Brain microvascular endothelial cell (primary cell): Measurements from ENCODE around the gene SSU72.
A peak's percentile ranks its signal among the peaks of the same experiment; 100 is the strongest.

ENCODE experiments used
- DNase-seq: peaks from one replicate; pipeline ENCODE4 v3.0.0-alpha.2; 2020
- H3K27ac ChIP-seq: fragments of 250-450 bp; sonication (Bioruptor Pico); 2 replicates; pipeline ENCODE4 v1.5.1; 2020; ENCODE audit warnings: mild to moderate bottlenecking, moderate library complexity
- H3K27me3 ChIP-seq: fragments of 250-450 bp; sonication (Bioruptor Pico); replicated peaks from 2 replicates; pipeline ENCODE4 v1.5.1; 2020; ENCODE audit warnings: mild to moderate bottlenecking
- H3K36me3 ChIP-seq: fragments of 250-450 bp; sonication (Bioruptor Pico); replicated peaks from 2 replicates; pipeline ENCODE4 v1.5.1; 2020; ENCODE audit warnings: mild to moderate bottlenecking
- H3K4me3 ChIP-seq: 2 replicates; pipeline ENCODE4 v1.5.1; 2011; ENCODE audit warnings: low read depth, mild to moderate bottlenecking, control low read depth, low read length, moderate library complexity
- in situ Hi-C: cut with HindIII; loops from 2 replicates; pipeline ENCODE4 v1.10.0; 2017; ENCODE audit warnings: low sequenced_read_pairs, low pct_ligation_motif_present
- TF ChIP-seq, protein P1 (sequence below): IDR thresholded peaks from 2 replicates; pipeline ENCODE4 v1.5.1; 2011; ENCODE audit warnings: low read depth, mild to moderate bottlenecking, moderate library complexity, low read length, control low read depth, inconsistent platforms; ENCODE audit errors: missing control alignments

Gene SSU72

GRCh38 chr1:1574721-1575537, at the start of gene SSU72:
SSU72 (minus strand) TSS chr1:1574863; CDS start chr1:1574557, 306 bp downstream.
- TF ChIP-seq, protein P1, sequence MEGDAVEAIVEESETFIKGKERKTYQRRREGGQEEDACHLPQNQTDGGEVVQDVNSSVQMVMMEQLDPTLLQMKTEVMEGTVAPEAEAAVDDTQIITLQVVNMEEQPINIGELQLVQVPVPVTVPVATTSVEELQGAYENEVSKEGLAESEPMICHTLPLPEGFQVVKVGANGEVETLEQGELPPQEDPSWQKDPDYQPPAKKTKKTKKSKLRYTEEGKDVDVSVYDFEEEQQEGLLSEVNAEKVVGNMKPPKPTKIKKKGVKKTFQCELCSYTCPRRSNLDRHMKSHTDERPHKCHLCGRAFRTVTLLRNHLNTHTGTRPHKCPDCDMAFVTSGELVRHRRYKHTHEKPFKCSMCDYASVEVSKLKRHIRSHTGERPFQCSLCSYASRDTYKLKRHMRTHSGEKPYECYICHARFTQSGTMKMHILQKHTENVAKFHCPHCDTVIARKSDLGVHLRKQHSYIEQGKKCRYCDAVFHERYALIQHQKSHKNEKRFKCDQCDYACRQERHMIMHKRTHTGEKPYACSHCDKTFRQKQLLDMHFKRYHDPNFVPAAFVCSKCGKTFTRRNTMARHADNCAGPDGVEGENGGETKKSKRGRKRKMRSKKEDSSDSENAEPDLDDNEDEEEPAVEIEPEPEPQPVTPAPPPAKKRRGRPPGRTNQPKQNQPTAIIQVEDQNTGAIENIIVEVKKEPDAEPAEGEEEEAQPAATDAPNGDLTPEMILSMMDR, result no peak
- peak within 1 kb of the TSS; percentile 95 for H3K4me3 ChIP-seq
- in situ Hi-C loops, result no loop called here
- no peaks in the 10 kb centered on the region for H3K36me3 ChIP-seq
- peak; percentile 89 for DNase-seq
- H3K27ac ChIP-seq, result peak within 1 kb of the TSS; percentile 86
- H3K27me3 ChIP-seq, result no peaks in the 10 kb centered on the region

GRCh38 chr1:1623631-1624442, 49.2 kb upstream of the SSU72 start:
- Histone ChIP-seq H3K36me3 (peaks cover 4% of the 10 kb centered on the region), H3K27ac (no peak overlapping the region), H3K27me3 (no peaks in the 10 kb centered on the region), H3K4me3 (no peak overlapping the region)
- no peak for DNase-seq
- TF ChIP-seq, protein P1, result no peak
- in situ Hi-C loops, result no loop called here

- Histone ChIP-seq H3K4me3 (no peak overlapping the region), H3K27me3 (no peaks in the 10 kb centered on the region), H3K36me3 (no peaks in the 10 kb centered on the region), H3K27ac (no peak overlapping the region)
- TF ChIP-seq, protein P1, result no peak
- DNase-seq, result no peak
- in situ Hi-C loops, result no loop called here
Observed at GRCh38 chr1:1623181-1623630, 48.5 kb upstream of the SSU72 start.

- no peak for DNase-seq
- TF ChIP-seq, protein P1, result no peak
- Histone ChIP-seq H3K36me3 (peaks cover 3% of the 10 kb centered on the region), H3K27ac (no peak overlapping the region), H3K4me3 (no peak overlapping the region), H3K27me3 (no peaks in the 10 kb centered on the region)
- in situ Hi-C loops, result no loop called here
Observed at GRCh38 chr1:1622788-1623094, 48.1 kb upstream of the SSU72 start.

DNA sequence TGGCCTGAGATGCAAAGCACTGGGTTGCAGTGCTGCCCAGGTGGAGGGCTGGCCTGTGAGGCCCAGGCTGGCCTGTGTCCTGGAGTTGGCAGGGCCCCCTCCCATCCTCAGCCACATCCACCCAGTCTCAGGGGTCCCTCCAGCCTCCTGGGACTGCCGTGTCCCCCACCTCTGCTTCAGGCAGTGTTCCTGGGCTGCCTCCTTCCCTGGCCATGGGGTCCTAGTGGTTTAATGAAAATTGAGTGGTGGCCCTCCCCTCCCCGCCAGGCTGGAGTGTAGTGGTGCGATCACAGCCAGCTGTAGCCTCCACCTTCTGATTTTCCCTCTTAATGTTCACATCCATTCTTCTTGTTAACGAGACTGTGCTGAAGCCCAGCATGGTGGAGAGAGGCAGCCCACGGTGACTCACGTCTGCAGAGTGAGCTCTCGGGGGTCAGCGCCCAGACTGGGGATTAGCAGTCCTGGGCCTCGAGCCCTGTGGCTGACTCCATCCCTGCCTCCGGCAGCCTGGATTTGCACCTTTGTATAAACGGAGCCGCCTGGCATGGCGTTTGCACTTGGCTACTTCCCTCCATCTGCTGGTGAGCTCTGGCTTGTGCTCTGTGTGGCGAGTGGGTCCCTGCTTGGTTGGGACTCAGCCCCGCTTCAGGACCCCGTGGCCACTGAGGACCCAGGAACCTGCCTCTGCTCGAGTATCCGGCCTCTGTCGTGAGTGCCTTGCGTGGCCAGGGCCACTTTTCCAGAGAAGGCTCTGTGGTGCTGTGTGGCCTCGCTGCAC, 47.5 kb upstream of the SSU72 start:
- in situ Hi-C loops, result no loop called here
- no peak for DNase-seq
- Histone ChIP-seq H3K27me3 (no peaks in the 10 kb centered on the region), H3K4me3 (no peak overlapping the region), H3K27ac (no peak overlapping the region), H3K36me3 (peaks cover 3% of the 10 kb centered on the region)
- TF ChIP-seq, protein P1, result no peak
